NCI-H446 (cell line): ENCODE data around the gene KLHDC9.
A peak's percentile ranks its signal among the peaks of the same experiment; 100 is the strongest.

Source experiments
- DNase-seq, 2 experiments: peaks; one replicate each; lab custom pipeline; 2025; lab: John Stamatoyannopoulos, UW

Gene KLHDC9

GRCh38 chr1:161132410-161133219 lies 34.5 kb downstream of the KLHDC9 start, which contains the start of gene DEDD:
DEDD (minus strand) TSS chr1:161132667; CDS start chr1:161124462, 8,205 bp downstream.
- DNase-seq: peak; percentile 87 to 98

- no peak for DNase-seq
These were observed 35.1 kb downstream of the KLHDC9 start for GRCh38 chr1:161133220-161133740.

GRCh38 chr1:161137881-161138280 lies 39.7 kb downstream of the KLHDC9 start:
- no peak for DNase-seq

GRCh38 chr1:161138431-161138830 lies 40.3 kb downstream of the KLHDC9 start:
- no peak for DNase-seq

- peak in 1 of 2 experiments; percentile 26 for DNase-seq
These were observed 41.6 kb downstream of the KLHDC9 start for GRCh38 chr1:161139766-161140165.

GRCh38 chr1:161140755-161141400 lies 42.7 kb downstream of the KLHDC9 start:
- DNase-seq: no peak

- no peak for DNase-seq
These were observed 47.7 kb downstream of the KLHDC9 start for GRCh38 chr1:161145832-161146231.
